MV-4-11 (cell line): ENCODE results near the gene MINDY4.

Experiments used
- DNase-seq: peaks from one replicate; lab custom pipeline; 2025; lab: John Stamatoyannopoulos, UW

The MINDY4 gene

DNA sequence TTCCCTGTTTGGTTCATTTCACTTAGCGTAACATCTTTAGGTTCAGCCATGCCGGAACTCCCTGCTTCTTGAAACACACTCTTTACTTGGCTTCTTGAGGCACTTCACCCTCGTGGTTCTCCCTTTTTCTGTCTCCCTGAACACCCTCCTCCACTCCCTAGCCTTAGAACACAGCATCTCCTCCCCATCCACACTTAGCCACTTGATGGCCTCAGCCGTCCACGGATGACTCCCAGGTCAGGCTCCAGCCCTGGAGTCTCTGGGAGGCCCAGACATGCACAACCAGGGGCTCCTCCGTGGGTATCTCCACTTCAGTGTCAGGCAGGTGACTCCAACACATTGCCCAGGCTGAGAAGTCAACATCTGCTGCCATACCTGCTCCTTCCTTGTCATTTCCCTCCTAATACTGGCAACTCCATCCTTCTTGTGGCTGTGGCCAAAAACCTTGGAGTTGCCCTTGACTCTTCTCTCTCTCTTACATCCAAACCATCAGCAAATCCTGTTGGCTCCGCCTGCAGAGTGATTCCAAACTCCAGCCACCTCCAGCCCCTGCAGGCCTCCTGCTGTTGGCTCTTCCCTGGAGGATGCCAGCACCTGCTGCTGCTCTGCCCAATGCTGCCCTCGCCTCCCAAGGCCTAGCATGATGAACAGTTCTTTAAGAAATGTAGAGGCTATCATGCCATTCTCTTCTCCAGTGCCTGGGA is 27.7 kb upstream of the MINDY4 start:
- no peak for DNase-seq

DNA sequence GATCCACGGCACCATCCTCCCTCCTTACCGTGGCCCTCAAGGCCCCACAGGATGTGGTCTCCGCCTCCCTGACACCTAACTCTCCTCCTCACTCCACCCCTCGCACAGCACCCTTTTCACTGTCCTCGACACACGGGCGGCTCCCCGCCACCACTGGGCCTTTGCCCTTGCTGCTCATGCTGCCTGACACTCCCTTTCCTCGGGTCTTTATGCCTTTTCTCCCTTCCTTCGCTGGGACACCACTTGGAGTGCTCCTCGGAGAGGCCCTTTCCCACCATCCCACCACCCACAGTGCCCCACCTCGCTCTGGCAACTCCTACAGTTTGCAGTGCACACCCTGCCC is 27.2 kb upstream of the MINDY4 start:
- DNase-seq, result no peak

DNA sequence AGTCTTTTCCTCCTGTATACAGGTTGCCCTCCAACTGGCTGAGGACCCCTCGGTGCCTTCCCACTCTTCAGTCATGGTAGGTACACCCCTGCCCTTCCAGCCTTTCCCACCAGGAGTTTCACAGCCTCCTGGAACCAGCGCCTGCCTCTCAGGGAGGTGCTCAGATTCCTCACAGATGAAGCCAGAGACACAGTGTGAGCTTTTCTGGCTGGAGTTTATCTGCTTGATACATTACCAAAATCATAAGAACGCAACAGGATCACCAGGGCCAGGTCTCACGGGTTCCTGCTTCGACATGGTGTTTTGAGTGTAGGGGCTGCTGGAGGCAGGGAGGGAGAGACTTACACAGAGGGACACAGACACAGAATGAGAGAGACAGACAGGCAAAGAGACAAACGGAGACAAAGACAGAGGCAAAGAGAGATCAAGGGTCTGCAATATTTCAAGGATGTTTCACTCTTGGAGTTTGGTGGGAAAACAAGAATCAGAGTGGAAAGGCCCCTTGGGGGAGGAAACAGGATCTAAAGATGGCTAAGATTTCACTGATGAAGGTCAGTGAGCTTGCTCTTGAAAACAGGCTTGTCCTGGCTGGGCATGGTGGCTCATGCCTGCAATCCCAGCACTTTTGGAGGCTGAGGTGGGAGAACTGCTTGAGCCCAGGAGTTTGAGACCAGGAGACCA is 25.8 kb upstream of the MINDY4 start:
- no peak for DNase-seq

DNA sequence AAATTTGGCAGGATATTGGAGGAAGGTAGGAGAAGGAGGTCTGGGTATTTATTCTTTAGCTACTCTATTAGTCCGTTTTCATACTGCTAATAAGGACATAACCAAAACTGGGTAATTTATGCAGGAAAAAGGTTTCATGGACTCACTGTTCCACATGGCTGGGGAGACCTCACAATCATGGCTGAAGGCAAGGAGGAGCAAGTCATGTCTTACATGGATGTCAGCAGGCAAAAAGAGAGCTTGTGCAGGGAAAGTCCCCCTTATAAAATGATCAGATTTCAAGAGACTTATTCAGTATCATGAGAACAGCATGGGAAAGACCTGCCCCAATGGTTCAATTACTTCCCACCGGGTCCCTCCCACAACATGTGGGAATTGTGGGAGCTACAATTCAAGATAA is 21.2 kb upstream of the MINDY4 start:
- no peak for DNase-seq

DNA sequence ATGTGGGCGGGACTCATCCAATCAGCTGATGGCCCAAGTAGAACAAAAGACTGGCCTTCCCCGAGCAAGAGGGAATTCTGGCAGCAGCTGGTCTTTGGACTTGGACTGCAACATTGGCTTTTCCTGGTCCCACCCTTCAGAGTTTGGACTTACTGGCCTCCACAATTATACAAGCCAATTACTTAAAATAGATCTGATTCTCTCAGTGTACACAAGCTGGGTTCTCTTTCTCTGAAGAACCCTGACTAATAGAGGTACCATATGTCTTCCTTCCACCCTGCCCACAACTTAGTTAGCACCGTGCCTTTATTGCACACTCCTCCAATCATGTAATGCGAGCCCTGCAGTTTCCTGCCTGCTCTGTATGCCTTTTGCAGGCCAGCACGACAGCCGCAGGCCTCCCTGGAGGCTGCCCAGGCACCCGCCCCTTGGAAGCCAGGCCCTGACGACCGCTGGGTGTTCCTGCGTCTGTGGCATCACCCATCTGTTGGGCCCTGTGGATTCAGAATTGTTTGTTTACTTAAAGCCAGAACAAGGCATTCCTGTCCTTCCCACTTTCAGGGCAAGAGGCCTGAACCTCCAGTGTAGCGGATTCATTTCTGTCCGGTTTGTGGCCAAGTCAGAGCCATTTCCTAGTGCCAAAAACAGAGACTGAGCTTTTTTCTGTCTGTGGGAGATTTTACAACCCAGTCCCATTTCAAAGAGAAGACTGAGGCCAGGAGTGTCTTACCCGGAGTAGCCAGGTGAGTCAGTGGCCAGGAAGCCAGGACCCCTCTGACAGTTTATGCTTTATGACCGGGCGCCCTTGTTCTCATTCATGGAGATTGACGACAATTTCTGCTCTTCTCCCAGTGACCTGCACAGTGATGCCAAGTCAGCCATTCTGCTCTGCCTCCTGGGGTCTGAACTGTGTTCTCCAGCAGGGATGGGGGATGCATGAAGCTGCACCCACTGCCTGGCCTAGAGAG is 20.2 kb upstream of the MINDY4 start:
- no peak for DNase-seq

DNA sequence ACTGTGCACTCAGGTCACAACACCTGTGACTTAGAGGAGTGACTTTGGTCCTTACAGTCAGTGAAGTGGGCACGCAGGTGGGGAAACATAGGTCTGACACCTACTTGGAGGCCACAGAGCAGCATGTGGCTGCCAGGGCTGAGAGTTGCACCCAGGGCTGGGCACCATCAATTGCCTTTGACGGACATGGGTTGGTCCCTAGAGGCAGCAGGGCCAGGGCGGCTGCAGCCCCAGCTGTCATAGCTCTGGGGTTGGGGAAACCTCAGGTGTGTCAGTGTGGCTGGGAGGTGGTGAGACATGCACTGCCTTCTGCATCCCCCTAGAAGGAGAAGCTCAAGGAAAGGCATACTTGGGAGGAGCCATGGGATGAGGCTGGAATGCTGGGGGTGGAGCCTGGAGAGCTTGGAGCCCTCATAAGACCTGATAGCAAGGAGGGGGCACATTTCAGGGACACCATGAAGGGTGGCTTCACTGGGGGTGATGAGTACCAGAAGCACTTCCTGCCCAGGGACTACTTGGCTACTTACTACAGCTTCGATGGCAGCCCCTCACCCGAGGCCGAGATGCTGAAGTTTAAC is 19.4 kb upstream of the MINDY4 start, which contains the start of gene INMT:
INMT (plus strand) TSS at position 440 of the 578 bp plus-strand sequence; CDS start at position 456, 16 bp downstream.
- no peak for DNase-seq

DNA sequence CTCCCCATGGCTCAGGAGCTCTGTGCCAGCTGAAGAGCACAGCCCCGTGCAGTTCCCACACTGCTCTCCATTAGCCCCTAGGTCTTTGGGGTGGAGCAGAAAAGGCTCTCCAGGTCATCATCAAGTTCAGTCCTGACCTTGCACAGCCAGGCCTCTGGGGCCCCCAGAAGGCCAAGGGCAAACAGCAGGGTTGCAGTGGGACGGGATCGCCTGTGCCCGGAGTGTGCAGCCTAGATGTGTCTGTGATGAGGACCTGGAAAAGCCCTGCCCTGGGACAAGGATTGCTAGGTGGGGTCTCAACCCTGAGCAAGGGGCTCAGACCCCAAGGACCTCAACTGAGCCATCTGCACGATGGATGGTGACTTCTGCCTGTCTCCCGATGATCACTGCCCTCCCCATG is 18.7 kb upstream of the MINDY4 start:
- no peak for DNase-seq

DNA sequence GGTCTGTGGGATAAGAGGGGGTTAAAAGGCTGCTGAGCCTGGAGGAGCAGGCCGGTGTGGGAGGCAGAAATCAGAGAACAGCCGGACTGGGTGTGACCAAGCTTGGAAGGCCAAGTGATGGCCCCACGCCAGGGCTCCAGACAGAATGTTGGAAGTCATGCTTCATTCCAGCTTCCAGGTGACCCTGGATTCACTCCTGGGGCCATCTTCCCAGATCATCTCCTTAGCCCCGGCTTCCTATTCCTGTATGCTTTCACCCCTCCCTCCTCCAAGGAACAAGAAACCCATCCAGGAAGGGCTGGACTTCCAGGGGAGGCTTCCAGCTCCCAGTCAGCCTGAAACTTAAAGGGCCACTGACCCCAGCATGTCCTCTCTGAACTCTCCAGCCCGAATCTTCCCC is 18.2 kb upstream of the MINDY4 start:
- no peak for DNase-seq

DNA sequence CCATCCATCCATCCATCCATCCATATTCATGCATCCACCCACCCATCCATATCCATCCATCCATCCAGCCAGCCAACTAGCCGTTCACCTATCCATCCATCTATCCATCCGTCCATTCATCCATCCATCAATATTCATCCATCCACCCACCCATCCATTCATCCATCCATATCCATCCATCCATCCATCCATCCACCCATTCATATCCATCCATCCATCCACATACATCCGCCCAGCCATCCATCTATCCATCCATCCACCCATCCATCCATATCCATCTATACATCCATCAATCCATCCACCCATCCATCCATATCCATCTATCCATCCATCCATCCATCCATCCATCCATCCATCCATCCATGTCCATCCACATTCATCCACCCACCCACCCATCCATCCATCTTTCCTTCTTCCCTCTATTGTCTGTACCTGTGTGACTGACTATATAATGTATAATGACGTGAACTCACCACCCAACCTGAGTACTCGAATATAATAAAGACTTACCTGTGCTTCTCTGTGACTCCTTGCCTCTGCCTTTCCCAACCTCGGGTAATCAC is 16.8 kb upstream of the MINDY4 start:
- DNase-seq, result no peak

DNA sequence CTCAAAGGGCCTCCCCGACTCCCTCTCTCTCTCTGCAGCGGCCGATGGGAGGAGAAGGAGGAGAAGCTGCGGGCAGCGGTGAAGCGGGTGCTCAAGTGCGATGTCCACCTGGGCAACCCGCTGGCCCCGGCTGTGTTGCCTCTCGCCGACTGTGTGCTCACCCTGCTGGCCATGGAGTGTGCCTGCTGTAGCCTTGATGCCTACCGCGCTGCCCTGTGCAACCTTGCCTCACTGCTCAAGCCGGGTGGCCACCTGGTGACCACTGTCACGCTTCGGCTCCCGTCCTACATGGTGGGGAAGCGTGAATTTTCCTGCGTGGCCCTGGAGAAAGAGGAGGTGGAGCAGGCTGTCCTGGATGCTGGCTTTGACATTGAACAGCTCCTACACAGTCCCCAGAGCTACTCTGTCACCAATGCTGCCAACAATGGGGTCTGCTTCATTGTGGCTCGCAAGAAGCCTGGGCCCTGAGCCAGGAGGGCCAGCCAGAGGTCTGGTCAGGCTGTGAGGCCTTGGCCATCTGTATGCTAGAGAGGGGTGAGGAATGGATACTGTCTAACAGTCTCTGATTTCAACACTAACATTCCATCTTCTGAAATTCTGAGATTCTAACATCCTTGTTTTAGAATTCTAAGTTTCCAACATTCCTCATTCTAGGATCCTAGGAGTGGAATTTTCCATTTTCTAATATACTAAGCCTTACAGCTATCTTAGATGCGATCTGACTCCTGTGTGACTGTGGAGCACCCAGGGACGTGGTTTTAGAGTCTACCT is 15.6 kb upstream of the MINDY4 start:
- no peak for DNase-seq

DNA sequence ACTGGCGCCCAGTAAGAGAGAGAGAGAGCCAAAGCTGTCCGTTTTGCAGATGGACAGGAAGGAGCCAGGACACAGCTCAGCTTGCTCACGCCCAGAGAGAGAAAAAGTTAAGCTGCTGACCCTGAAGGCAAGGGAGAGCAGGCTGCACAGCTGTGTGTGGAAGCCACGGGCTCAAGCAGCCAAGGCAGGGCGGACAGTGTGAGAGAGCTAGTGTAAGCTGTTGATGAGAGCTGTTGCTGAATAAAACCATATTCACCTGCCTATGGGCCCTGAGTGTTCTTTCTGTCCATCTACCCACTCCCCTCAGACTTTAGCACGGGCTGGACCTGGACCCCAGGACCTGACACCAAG is 13.9 kb upstream of the MINDY4 start:
- DNase-seq, result no peak

DNA sequence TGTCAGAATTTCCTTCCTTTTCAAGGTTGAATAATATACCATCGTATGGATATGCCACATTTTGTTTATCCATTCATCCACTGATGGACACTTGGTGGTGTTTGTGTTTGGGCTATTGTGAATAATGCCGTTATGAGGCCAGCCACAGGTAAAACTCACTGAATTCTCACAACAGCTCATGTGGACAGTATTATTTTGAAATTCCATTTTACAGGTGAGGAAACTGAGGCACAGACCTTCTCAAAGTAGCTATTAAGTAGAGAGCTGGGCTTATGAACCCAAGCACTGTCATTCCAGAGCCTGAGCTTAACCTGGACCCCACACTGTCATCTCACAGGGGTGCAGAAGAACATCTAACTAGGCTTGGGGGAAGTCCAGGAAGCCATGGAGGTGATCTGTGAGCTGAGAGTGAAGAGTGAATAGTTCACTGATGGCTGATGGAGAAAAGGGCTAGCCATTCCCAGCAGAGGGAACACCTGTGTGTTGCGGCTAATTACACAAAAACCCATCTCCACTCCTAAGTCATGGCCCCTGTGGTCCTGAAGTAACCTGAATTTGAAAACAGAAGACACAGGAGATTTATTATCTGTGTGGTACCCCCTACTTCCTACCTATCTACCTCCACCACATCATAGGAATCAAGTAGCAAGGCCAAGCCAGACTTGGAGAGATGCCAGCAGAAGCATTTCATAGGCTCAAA is 10.6 kb upstream of the MINDY4 start:
- no peak for DNase-seq

DNA sequence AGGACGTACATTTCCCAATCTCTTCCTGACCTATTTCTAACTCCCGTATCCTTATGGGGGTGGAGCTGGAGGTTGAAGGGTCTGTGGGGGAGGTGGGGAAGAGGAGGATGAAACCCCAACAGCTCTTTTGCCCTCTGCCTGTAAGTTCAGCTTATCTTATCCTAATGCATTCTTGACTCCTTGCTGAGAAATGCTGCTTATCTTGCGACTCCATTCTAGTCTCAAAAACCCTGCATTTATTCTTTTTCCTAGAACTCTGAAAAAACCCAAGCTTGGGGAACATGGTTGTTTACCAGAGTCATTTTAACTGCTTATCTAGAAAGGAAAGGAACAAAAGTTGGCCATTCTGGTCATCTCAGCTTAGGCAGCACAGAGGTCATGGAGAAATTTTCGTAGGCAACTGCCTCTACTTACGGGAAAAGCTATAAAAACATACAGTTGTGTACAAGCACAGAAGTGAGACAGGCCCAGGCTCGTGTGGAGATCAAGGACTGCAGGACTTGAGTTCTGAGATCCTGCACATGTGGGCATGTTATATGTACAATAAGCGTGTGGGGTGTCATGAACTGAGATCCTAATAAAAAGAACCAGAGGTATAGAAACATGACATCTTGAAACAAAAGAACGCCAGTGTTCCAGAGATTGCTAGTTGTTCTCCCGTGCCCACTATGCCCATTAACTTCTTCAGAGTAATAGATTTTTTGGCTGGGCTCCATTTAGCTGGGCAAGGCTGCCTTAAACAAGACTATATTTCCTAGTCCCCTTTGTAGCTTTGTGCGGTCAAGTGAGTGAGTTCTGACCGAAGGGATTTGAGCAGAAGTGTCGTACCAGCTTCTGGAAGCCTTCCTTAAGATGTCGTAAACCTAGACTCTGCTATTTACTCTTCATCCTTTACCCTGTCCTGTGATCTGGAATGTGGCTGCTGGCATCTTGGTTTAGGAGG is 9.7 kb upstream of the MINDY4 start:
- DNase-seq, result no peak

DNA sequence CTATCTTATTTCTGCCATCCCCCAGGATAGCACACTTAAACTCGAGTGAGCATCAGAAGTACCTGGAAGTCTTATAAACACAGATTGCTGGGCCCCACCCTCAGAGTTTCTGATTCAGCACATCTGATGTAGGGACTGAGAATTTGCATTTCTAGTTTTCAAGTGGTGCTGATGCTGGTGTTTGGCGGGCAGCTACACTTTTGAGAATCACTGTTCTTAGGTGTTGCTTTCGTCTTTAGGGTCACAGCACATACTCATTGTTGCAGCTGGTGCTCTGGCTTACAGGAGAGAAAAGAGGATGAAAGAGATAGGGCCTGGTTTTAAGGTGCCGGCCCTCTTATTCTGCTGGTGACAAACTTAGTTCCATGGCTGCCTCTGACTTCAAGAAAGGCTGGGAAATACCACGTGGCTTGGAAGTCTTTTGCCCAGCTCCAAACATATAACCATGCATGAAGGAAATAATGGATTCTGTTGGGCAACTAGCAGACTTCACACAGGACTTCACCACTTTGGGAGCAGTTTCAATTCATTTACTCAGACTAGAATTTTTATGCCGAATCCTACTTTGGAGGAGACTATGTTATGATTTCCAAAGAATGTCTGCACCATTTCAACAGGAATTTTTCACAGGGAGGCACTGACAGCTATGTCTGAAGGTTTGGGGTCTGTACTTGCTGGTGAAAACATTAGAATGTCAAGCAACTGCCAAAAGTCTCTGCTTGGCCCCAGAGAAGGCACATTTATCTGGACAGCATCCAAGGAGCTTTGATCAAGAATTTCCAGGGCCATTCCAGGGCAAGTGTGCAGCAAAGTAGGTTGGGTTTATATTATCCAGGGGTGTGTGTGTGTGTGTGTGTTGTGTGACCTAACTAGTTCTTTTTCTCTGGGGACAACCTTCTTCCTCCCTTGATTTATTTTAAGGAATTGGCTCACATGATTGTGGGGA is 6.9 kb upstream of the MINDY4 start:
- DNase-seq, result no peak

DNA sequence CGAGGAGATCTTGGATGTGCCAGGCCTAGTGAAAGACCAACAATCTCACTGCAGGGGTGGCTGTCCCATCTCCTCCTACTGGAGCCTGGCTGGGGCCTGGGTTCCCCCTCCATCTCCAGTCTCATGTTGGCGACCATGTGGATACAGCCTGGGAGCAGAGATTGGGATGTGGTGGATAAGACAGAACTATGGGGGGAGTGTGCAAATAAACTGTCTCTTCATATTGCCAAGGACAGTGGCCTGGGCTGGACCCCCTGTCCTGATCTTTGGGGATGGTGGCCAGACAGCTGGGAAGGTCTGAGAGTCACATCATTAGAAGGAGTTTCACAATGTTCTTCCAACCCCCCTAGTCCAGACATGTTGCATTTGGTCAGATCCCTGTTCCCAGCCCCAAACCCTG is 5.8 kb upstream of the MINDY4 start:
- DNase-seq, result no peak

DNA sequence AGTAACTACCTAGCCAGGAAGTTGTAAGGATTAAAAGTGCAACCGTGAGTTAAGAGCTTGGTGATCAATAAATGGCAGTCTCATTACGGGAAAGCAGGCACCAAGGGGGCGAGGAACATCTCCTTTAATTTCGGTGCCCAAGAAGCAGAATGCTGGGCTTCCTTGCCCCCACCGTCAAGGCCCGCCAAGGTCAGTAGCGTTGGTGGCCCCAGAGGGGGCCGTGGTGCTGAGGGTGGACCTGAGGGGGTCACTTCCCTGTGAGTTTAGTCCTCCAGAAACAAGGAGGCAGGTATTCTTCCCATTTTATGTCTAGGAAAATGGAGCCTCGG is 408 bp upstream of the MINDY4 start:
- DNase-seq, result no peak

DNA sequence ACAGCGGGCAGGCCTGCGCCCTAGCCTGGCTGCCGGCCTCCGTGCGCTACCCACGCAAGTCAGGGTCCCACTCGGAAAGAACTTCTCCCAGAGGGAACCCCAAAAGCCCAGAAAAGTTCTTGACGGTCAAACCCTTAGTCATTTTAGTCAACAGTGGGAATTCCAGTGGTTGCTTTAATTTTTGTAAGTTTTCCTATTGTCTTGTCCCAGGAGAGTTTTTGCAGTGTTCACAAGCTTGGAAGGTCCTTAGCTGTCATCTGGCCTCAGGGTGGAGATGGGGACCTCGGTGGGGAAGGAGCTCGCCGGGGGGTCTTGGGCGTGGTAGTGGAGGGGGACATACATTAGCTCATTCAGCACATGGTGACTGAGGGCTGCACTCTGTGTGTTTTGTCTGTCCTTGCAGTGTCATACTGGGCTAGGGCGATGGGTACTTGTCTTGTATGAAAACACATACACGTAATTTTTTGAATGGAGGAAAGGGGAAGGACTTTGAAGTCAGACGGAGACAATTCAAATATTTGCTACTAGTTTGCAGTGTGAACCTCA is 736 bp downstream of the MINDY4 start:
- DNase-seq, result no peak

DNA sequence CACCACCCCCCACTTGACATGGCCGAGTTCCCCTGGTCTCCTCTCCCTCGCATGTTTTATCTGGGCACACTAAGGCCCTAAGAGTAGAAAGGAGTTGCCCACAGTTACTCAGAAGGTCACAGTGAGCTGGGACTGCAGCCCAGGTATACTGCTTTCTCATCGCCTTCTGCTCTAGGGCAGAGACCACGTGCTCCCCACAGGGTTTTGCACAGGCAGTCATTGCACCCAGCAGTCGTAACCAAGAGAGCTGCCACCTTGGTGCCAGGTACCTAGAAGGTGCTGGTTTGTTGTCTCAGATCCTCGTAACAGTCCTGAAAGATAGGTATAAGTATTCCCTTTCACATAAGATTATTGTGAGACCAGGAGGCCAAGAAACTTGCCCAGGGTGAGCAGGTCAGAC is 1.8 kb downstream of the MINDY4 start:
- no peak for DNase-seq
